Neural cell (in vitro differentiated cells): Measurements from ENCODE around the gene PHLPP1. TPM values are rescaled to one million over a fixed set of nuclear protein-coding genes. Genes with fewer than 3 reads are reported as not detected.

Experiments
- H2AFZ ChIP-seq: fragments of 200-600, 300-800 bp; sonication (generic), shearing (Covaris generic); 2 replicates; pipeline ENCODE4 v1.6.0; 2014; ENCODE audit warnings: low read depth, mild to moderate bottlenecking, antibody characterized with exemption, low read length, moderate library complexity
- H3F3A ChIP-seq: fragments of 200-600 bp; shearing (Covaris generic); 2 replicates; pipeline ENCODE4 v1.6.1; 2016; ENCODE audit warnings: mild to moderate bottlenecking, moderate library complexity, mixed read lengths, antibody characterized with exemption, low read length; ENCODE audit not compliant: insufficient read depth, poor library complexity, severe bottlenecking
- H3K27ac ChIP-seq: fragments of 200-600, 300-800 bp; sonication (generic), shearing (Covaris generic); 2 replicates; pipeline ENCODE4 v1.5.1; 2014; ENCODE audit warnings: mild to moderate bottlenecking, low read length, moderate library complexity
- H3K27me3 ChIP-seq: fragments of 300-800, 200-600 bp; sonication (generic), shearing (Covaris generic); 2 replicates; pipeline ENCODE4 v1.6.0; 2014; ENCODE audit warnings: mild to moderate bottlenecking, low read depth, low read length, moderate library complexity; ENCODE audit not compliant: insufficient read depth
- H3K36me3 ChIP-seq: fragments of 300-800, 200-600 bp; sonication (generic), shearing (Covaris generic); 2 replicates; pipeline ENCODE4 v1.5.1; 2014; ENCODE audit warnings: mild to moderate bottlenecking, antibody characterized with exemption, low read length, moderate library complexity; ENCODE audit not compliant: insufficient read depth
- H3K4me2 ChIP-seq: fragments of 300-800, 200-600 bp; sonication (generic), shearing (Covaris generic); 2 replicates; pipeline ENCODE4 v1.6.0; 2014; ENCODE audit warnings: mild to moderate bottlenecking, low read length
- H3K4me3 ChIP-seq: fragments of 300-800, 200-600 bp; sonication (generic), shearing (Covaris generic); 2 replicates; pipeline ENCODE4 v1.5.1; 2014; ENCODE audit warnings: mild to moderate bottlenecking, low read length, moderate library complexity
- H3K79me2 ChIP-seq: fragments of 200-600 bp; shearing (Covaris generic); replicated peaks from 2 replicates; pipeline ENCODE4 v1.6.0; 2014; ENCODE audit warnings: mild to moderate bottlenecking, low read length, moderate library complexity; ENCODE audit not compliant: insufficient read depth
- H3K9ac ChIP-seq: fragments of 300-800, 200-600 bp; sonication (generic), shearing (Covaris generic); 2 replicates; pipeline ENCODE4 v1.6.1; 2016; ENCODE audit warnings: mild to moderate bottlenecking, low read length, mixed read lengths
- H3K9me2 ChIP-seq: fragments of 200-600 bp; shearing (Covaris generic); 2 replicates; pipeline ENCODE4 v1.6.1; 2016; ENCODE audit warnings: mild to moderate bottlenecking, low read length, mixed read lengths; ENCODE audit not compliant: insufficient read depth
- H3K9me3 ChIP-seq: fragments of 200-600, 300-800 bp; sonication (generic), shearing (Covaris generic); 2 replicates; pipeline ENCODE4 v1.6.1; 2016; ENCODE audit warnings: mild to moderate bottlenecking, mixed run types, low read length, moderate library complexity, mixed read lengths
- H4K20me1 ChIP-seq: fragments of 200-600 bp; shearing (Covaris generic); 2 replicates; pipeline ENCODE4 v1.6.1; 2016; ENCODE audit warnings: mild to moderate bottlenecking, mixed run types; ENCODE audit not compliant: insufficient read depth
- CTCF ChIP-seq: fragments of 450-650 bp; IDR thresholded peaks from 2 replicates; pipeline ENCODE4 v1.5.1; 2014; ENCODE audit warnings: antibody characterized with exemption, mild to moderate bottlenecking, moderate library complexity; ENCODE audit not compliant: poor library complexity, severe bottlenecking
- EP300 ChIP-seq: fragments of 450-650 bp; conservative IDR thresholded peaks from 2 replicates; pipeline ENCODE4 v1.6.1; 2014; ENCODE audit warnings: antibody characterized with exemption, mild to moderate bottlenecking, moderate library complexity; ENCODE audit not compliant: poor library complexity, severe bottlenecking
- EZH2 ChIP-seq: fragments of 200-600, 300-800 bp; shearing (Covaris generic), sonication (generic); IDR thresholded peaks from 2 replicates; pipeline ENCODE4 v1.6.1; 2014; ENCODE audit warnings: antibody characterized with exemption, low read length, borderline replicate concordance, mild to moderate bottlenecking; ENCODE audit not compliant: insufficient read depth, poor library complexity, severe bottlenecking
- MXI1 ChIP-seq: fragments of 450-650 bp; conservative IDR thresholded peaks from 2 replicates; pipeline ENCODE4 v1.6.1; 2014; ENCODE audit warnings: antibody characterized with exemption, mild to moderate bottlenecking; ENCODE audit not compliant: poor library complexity, severe bottlenecking
- POLR2AphosphoS5 ChIP-seq: IDR thresholded peaks from 2 replicates; pipeline ENCODE4 v1.6.1; 2012
- RAD21 ChIP-seq: fragments of 450-650 bp; conservative IDR thresholded peaks from 2 replicates; pipeline ENCODE4 v1.6.1; 2014; ENCODE audit warnings: antibody characterized with exemption, mild to moderate bottlenecking, moderate library complexity
- REST ChIP-seq: IDR thresholded peaks from 2 replicates; pipeline ENCODE4 v1.6.1; 2012; ENCODE audit warnings: borderline replicate concordance
- SMC3 ChIP-seq: fragments of 450-650 bp; conservative IDR thresholded peaks from 2 replicates; pipeline ENCODE4 v1.6.1; 2014; ENCODE audit warnings: antibody characterized with exemption, mild to moderate bottlenecking, moderate library complexity; ENCODE audit not compliant: poor library complexity
- TAF1 ChIP-seq: IDR thresholded peaks from 2 replicates; pipeline ENCODE4 v1.6.1; 2012; ENCODE audit warnings: low read depth
- polyA plus RNA-seq: library from polyadenylated mRNA; depleted of rRNA; stranded (reverse); fragments of >200 nt; gene quantifications from 2 replicates; pipeline ENCODE4 v1.2.3, GENCODE V29; 2014

PHLPP1 gene
- polyA plus RNA-seq, 1 donor from 2014 or later = 4.5 TPM

GRCh38 chr18:62670573-62670972 lies 44.8 kb upstream of the PHLPP1 start:
- Histone ChIP-seq H3K9me3 (no peaks in the 10 kb centered on the region), H3K4me2 (no peak overlapping the region), H3K9me2 (no peaks in the 10 kb centered on the region), H3K27ac (no peak overlapping the region), H3K36me3 (no peaks in the 10 kb centered on the region), H3K4me3 (no peak overlapping the region), H3F3A (no peaks in the 10 kb centered on the region), H4K20me1 (no peaks in the 10 kb centered on the region), H2AFZ (no peak overlapping the region), H3K79me2 (no peaks in the 10 kb centered on the region), H3K9ac (no peak overlapping the region), H3K27me3 (no peaks in the 10 kb centered on the region)
- TF ChIP-seq EP300 (no peak), CTCF (no peak), POLR2AphosphoS5 (no peak), REST (no peak), RAD21 (no peak), EZH2 (no peak), MXI1 (no peak), TAF1 (no peak), SMC3 (no peak)

- Histone ChIP-seq H2AFZ (no peak overlapping the region), H3K79me2 (no peaks in the 10 kb centered on the region), H3K4me3 (no peak overlapping the region), H3K36me3 (no peaks in the 10 kb centered on the region), H3K9ac (no peak overlapping the region), H4K20me1 (no peaks in the 10 kb centered on the region), H3F3A (no peaks in the 10 kb centered on the region), H3K27ac (no peak overlapping the region), H3K9me3 (no peaks in the 10 kb centered on the region), H3K9me2 (no peaks in the 10 kb centered on the region), H3K27me3 (no peaks in the 10 kb centered on the region), H3K4me2 (no peak overlapping the region)
- TF ChIP-seq TAF1 (no peak), POLR2AphosphoS5 (no peak), EP300 (no peak), MXI1 (no peak), EZH2 (no peak), CTCF (no peak), SMC3 (no peak), RAD21 (no peak), REST (no peak)
These were observed 42.7 kb upstream of the PHLPP1 start for GRCh38 chr18:62672600-62672999.
